Measurements from ENCODE around the gene DNAAF5.
"Not testable (repeated sequence)": the region's sequence is repeated elsewhere in the genome, so short reads cannot be mapped to it uniquely, and the experiment has no call there.

The DNAAF5 gene

GRCh38 chr7:785416-785815 is 58.9 kb downstream of the DNAAF5 start:
- DNase-seq = no peak

- peak; percentile 60 to 80 (median 64) for DNase-seq
Measured at GRCh38 chr7:786472-787255, 60.2 kb downstream of the DNAAF5 start.

GRCh38 chr7:787332-788240 is 61.1 kb downstream of the DNAAF5 start:
- no peak for DNase-seq

- DNase-seq = no peak
Measured at GRCh38 chr7:791519-791918, 65.0 kb downstream of the DNAAF5 start.

GRCh38 chr7:794207-794606 is 67.7 kb downstream of the DNAAF5 start:
- DNase-seq = no peak

- DNase-seq = no peak
Measured at GRCh38 chr7:794671-795329, 68.3 kb downstream of the DNAAF5 start.

- DNase-seq = not testable (repeated sequence)
Measured at GRCh38 chr7:796434-797169, 70.1 kb downstream of the DNAAF5 start.

- DNase-seq = no peak
Measured at GRCh38 chr7:798921-799470, 72.5 kb downstream of the DNAAF5 start.

GRCh38 chr7:800692-801091 is 74.2 kb downstream of the DNAAF5 start:
- DNase-seq = no peak

GRCh38 chr7:801351-801750 is 74.9 kb downstream of the DNAAF5 start:
- not testable (repeated sequence) for DNase-seq

- no peak for DNase-seq
Measured at GRCh38 chr7:801940-802381, 75.5 kb downstream of the DNAAF5 start.

- no peak for DNase-seq
Measured at GRCh38 chr7:802500-803242, 76.2 kb downstream of the DNAAF5 start.

GRCh38 chr7:803243-803635 is 76.7 kb downstream of the DNAAF5 start:
- DNase-seq = no peak

- not testable (repeated sequence) for DNase-seq
Measured at GRCh38 chr7:803796-804195, 77.3 kb downstream of the DNAAF5 start.

- no peak for DNase-seq
Measured at GRCh38 chr7:805261-805660, 78.8 kb downstream of the DNAAF5 start.

- peak in 1 of 3 donors; percentile 15 for DNase-seq
Measured at GRCh38 chr7:815284-816216, 89.1 kb downstream of the DNAAF5 start.

- DNase-seq = peak; percentile 97 to 99 (median 98)
Measured at GRCh38 chr7:816300-816750, 89.8 kb downstream of the DNAAF5 start.

GRCh38 chr7:816751-817671 is 90.5 kb downstream of the DNAAF5 start:
- DNase-seq = peak in 1 of 3 donors; percentile 47

Data from suppressor macrophage treated with lipopolysaccharide for 1 hour (primary cell).